Islet precursor cell (in vitro differentiated cells): ENCODE data around the gene MYOM3.

Source experiments
- DNase-seq: peaks from one replicate; pipeline ENCODE4 v3.0.0-alpha.2; 2018

Gene MYOM3

GRCh38 chr1:24113641-24114033, 1.7 kb upstream of the MYOM3 start:
- no peak for DNase-seq

- DNase-seq: no peak
Observed at GRCh38 chr1:24111262-24111995, 506 bp downstream of the MYOM3 start.

DNA sequence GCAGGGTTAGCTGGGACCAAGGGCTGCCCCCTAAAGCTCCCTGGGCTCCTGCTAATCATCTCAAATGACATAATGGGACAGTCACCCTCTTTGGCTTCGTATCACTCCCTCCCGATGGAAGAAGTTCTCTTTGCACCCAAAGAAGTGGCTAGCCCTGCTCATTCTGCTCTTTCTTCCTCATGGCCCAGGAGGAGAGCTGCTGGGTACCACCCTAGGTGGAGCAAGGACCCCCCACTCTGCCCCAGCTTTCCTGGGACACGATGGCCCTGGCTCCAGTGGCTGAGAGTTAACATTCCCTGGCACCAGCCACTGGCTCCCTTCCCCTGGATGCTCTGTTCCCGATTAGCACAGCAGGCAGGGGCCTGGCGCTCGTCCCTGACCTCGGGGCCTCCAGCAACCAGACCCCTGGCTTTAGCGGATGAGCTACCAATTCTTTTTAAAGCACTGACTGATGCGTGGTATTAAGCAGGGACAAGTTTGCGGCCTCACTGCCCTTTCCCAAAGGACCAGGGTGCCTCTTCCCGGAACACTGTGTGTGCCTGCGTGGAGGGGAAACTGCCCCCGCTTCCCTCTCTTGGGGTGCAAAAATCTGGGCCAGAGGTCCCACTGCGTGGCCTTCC, 1.2 kb downstream of the MYOM3 start:
- no peak for DNase-seq

- DNase-seq: no peak
Observed at GRCh38 chr1:24109686-24110475, 2.1 kb downstream of the MYOM3 start.

GRCh38 chr1:24109166-24109483, 2.8 kb downstream of the MYOM3 start:
- no peak for DNase-seq

GRCh38 chr1:24108334-24109165, 3.4 kb downstream of the MYOM3 start:
- DNase-seq: peak; percentile 74

DNA sequence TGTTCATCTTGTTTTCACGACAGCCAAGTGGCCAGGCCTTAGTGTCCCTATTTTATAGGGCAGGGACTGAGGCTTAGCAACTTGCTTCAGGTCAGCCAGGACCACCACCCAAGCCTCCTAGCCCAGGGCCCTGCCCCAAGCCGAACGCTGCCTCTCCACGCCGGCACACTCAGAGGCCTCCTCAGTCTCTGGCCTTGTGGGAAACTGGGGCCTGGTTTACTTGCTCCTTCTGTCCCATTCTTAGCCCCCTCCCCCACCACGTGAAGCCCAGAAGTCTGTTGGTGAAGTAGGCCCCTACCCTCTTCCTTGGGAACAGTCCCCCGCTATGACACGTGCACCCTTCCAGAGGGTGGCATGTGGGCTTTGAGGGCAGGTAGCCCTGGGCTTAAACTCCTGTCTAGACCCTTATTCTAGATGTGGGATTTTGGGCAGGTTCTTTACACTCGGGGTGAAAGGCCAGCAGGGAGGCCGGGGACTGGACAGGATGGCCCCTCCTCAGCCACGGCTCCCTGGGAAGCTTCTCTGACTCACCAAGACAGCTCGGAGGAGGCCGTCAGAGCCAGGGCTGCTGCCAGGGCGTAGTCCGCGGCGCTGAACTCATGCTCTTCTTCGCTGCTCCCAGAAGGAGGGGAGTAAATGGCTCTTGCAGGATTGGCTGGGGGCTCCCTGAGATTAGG, 4.3 kb downstream of the MYOM3 start:
- peak; percentile 83 for DNase-seq

- DNase-seq: no peak
Observed at GRCh38 chr1:24105368-24106160, 6.4 kb downstream of the MYOM3 start.

DNA sequence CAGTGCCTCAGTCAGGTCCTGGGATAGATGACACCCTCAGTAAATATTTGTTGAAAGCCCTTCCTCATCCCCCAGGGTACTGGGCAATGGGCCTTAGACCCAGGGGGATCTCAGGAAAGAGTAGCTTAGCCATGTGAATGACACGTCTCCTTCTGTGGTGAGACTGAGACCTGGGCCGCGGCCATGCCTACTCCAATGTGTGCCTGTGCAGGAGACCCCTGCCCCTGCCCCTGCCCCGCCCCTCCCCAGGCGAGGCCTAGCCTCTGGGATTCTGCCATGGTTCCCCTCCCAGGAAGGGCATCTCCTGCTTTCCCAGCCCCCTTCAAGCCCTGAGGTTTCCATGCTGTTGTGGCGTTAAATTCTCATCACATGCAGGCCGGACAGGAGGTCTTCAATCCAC, 7.1 kb downstream of the MYOM3 start:
- no peak for DNase-seq

DNA sequence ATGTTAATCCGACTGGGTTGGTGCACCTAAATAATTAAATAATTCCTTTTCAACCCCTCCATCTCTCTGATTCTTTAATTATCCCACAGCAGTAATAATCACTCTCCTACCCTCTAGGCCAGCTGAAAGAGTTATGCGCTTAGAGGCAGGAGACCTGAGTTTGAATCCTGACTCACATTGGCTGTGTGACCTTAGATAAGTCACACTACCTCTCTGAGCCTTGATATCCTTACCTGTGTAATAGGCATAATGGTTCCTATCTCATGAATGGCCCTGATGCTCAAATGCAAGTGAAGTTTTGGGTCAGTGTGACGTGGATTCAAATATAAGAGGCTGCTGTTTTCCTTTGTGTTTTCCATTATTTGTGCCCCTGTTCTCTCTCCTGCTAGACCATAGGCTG, 8.1 kb downstream of the MYOM3 start:
- no peak for DNase-seq

DNA sequence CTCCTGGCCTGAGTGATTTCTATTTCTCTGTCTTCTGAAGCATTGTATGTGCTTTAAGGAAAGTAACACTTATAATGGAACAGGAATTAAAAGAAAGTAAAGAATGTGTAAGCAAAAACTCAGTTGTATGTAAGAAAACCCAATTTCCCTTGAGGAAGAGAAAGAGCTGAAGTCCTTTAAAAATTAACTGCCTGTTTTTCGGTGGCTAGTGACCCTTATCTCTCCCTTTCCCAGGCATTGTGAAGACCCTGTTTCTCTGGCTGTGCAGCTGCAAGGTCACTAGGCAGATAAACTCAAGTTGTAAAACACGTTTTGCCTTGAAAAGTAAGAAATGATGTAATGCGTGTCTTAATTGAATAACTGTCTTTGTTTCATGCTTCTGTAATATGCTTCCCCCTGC, 8.5 kb downstream of the MYOM3 start:
- no peak for DNase-seq

GRCh38 chr1:24102961-24103360, 9.0 kb downstream of the MYOM3 start:
- DNase-seq: no peak

DNA sequence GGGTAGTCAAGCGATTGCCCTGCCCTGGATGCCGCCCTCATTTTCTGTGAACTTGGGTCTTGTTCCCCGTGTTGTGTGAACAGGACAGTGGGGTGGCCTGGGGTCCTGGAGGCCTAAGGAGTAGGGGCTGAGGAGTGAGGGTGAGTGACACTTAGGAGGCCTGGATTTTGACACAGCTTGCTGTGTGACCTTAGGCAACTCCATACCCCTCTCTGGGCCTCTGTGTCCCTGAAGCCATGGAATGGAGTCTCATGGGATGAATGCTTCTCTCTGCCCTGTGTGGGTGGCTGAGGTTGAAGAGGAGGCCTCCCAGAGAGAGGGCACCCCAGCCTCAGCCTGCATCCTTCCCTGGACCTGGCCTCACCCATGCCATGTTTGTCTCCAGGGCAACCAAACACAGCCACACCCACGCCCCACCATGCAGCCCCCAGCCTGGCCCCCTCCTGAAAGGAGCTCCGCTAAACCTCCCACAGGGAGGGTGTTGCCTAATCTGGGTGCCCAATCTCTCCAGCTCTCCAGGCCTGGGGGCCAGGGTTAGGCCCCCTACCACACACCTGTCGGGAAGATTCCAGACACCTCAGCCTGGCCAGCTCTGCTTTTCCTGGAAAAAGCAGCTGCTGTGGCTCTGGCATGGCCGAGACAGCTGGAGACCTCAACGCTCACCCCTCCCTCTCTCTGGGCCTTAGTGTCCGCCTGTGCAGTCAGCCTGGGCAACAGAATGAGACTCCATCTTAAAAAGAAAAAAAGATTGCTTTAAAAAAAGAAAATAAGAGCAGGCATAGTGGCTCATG, 9.9 kb downstream of the MYOM3 start:
- DNase-seq: no peak

GRCh38 chr1:24100945-24101737, 10.8 kb downstream of the MYOM3 start:
- DNase-seq: no peak

DNA sequence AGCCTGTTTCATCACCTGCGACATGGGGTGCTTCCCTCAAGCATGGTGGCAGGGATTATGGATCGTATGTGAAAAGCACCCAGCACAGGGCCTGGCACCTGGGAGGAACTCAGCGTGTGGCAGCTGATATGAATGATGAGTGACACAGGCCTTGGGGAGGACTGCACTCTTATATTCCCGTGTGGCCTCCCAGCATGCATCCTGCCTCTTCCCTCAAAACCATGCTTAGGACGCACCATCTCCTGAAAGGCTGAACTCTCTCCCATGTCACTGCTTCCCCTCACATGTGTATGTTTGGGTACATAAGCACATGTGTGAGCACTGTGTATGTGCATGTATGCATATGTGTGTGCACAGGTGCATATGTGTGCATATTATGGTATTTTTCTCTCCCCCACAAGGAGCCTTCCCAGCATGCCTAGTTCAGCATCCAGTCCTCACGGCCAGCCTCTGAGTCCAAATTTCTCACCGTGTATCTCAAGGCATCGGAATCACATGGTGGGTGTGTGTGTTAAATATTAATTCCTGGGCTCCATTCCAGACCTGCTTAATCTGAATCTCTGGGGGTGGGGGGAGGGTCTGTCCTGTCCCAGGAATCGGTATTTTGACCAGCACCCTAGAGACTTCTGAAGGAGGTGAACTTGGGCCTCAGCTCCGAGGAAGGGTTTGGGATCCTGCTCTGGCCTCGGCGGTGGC, 12.8 kb downstream of the MYOM3 start:
- no peak for DNase-seq

- DNase-seq: no peak
Observed at GRCh38 chr1:24098102-24098501, 13.8 kb downstream of the MYOM3 start.

DNA sequence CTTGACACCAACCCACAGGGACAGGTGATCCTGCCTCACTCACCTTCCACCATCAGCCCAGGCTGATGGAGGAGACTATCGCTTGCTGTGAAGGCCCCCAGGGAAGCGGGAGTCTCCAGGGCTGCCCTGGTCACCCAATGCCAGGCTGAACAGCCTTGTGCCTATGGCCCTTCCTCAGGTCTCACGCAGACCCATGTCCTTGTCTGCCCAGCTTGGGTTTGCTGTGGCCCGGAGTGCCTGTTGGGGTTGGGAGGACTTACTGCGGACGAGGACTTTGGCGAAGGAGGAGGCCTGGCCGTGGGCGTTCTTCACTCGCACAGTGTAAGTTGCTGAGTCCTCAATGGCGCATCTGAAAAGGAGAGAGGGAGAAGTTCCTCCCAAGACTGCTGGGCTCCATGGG, 14.3 kb downstream of the MYOM3 start:
- no peak for DNase-seq

DNA sequence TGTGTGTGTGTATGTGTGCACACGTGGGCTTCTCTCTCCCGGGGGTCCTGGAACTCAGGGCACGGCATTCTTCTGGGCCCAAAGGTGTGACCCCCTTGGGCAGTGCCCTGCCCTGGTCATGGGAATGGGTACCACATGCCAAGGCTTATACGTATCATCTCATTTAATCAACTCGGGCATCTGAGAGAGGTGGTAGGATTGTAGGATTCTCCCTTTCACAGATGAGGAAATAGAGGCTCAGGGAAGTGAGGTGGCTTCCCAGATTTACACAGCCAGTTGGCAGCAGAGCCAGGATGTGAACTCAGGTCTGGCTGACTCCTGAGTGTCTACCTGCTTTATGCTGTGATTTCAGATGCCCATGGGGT, 15.2 kb downstream of the MYOM3 start:
- DNase-seq: no peak

GRCh38 chr1:24096009-24096738, 15.8 kb downstream of the MYOM3 start:
- DNase-seq: no peak
